ENCODE data around the gene RSPH1. TPM values are rescaled to one million over a fixed set of nuclear protein-coding genes. Genes with fewer than 3 reads are reported as not detected.

The RSPH1 gene
- total RNA-seq, 2 donors from 2014 or later: 1.8 to 2.2 TPM

DNA sequence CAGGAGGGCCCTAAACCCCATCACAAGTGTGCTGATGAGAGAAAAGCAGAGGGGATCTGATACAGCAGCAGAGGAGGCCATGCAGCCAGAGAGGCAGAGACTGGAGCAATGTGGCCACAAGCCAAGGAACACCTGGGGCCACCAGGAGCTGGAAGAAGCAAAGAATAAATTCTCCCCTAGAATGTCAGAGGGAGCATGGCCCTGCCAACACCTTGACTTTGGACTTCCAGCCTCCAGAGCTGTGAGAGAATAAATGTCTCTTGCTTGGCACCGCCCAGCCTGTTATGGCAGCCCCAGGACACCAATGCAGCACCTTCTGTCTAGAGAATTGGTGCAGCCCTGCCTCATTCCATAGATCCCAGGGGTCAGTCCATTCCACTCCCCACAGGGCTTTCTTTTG, 67.0 kb downstream of the RSPH1 start:
- Histone ChIP-seq H3K27ac (ENCODE audit: low read depth, low read length) (no peak overlapping the region), H3K9ac (ENCODE audit: extremely low read depth, low read length, poor library complexity, severe bottlenecking) (no peak overlapping the region), H3K4me3 (ENCODE audit: low read length) (no peak overlapping the region), H3K27me3 (ENCODE audit: control insufficient read depth, insufficient read depth, low read length, poor library complexity, severe bottlenecking) (no peaks in the 10 kb centered on the region), H3K4me1 (ENCODE audit: control insufficient read depth, insufficient read depth, low read length) (no peaks in the 10 kb centered on the region), H3K9me3 (ENCODE audit: control insufficient read depth, low read length) (peaks cover 4% of the 10 kb centered on the region), H3K36me3 (ENCODE audit: control insufficient read depth, insufficient read depth, low read length) (no peaks in the 10 kb centered on the region)
- Mint-ChIP-seq H3K27ac (no peak overlapping the region), H3K36me3 (ENCODE audit: low read depth) (no peaks in the 10 kb centered on the region), H3K9me3 (peaks cover 15% of the 10 kb centered on the region), H3K4me3 (no peak overlapping the region), H3K27me3 (ENCODE audit: insufficient read depth) (peaks cover 14% of the 10 kb centered on the region), H3K4me1 (no peaks in the 10 kb centered on the region)
- TF ChIP-seq, protein P1, sequence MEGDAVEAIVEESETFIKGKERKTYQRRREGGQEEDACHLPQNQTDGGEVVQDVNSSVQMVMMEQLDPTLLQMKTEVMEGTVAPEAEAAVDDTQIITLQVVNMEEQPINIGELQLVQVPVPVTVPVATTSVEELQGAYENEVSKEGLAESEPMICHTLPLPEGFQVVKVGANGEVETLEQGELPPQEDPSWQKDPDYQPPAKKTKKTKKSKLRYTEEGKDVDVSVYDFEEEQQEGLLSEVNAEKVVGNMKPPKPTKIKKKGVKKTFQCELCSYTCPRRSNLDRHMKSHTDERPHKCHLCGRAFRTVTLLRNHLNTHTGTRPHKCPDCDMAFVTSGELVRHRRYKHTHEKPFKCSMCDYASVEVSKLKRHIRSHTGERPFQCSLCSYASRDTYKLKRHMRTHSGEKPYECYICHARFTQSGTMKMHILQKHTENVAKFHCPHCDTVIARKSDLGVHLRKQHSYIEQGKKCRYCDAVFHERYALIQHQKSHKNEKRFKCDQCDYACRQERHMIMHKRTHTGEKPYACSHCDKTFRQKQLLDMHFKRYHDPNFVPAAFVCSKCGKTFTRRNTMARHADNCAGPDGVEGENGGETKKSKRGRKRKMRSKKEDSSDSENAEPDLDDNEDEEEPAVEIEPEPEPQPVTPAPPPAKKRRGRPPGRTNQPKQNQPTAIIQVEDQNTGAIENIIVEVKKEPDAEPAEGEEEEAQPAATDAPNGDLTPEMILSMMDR (conservative IDR thresholded peaks at IDR 0.05): no peak
- WGBS, 2 experiments (ENCODE audit: insufficient coverage in 1 of 2, insufficient read length in 1 of 2): 88 to 100% methylated on average over 1 of the region's 1 CpG
- DNase-seq: no peak

DNA sequence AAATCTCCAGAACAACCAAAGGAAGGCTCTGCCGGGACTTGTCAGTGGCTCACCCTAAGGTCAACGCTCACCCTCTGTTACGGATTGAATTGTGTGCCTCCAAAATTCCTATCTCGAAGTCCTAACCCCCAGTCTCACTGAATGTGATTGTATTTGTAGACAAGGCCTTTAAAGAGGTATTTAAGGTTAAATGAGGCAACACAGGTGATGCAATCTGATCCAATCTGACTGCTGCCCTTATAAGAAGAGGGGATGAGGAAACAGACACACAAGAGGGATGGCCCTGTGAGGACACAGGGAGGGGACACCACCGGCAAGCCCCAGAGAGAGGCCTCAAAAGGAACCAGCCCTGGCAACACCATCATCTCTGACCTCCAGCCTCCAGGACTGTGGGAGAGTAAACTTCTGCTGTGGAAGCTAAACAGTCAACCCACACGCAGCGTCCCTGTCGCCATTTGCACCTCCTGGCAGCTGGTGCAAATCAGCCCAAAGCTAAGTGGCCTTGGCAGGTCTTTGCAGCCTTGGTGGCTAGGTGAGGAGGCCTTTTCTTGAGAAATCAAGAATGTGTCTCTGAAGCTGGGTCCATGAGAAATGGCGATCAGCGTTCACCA, 68.1 kb downstream of the RSPH1 start:
- Histone ChIP-seq H3K27ac (ENCODE audit: low read depth, low read length) (no peak overlapping the region), H3K4me1 (ENCODE audit: control insufficient read depth, insufficient read depth, low read length) (no peaks in the 10 kb centered on the region), H3K9me3 (ENCODE audit: control insufficient read depth, low read length) (peaks cover 4% of the 10 kb centered on the region), H3K9ac (ENCODE audit: extremely low read depth, low read length, poor library complexity, severe bottlenecking) (no peak overlapping the region), H3K4me3 (ENCODE audit: low read length) (no peak overlapping the region), H3K27me3 (ENCODE audit: control insufficient read depth, insufficient read depth, low read length, poor library complexity, severe bottlenecking) (no peaks in the 10 kb centered on the region), H3K36me3 (ENCODE audit: control insufficient read depth, insufficient read depth, low read length) (no peaks in the 10 kb centered on the region)
- no peaks in the 10 kb centered on the region for H3K36me3 Mint-ChIP-seq (ENCODE audit: low read depth)
- H3K27me3 Mint-ChIP-seq (ENCODE audit: insufficient read depth): peaks cover 14% of the 10 kb centered on the region
- H3K27ac Mint-ChIP-seq: no peak overlapping the region
- no peaks in the 10 kb centered on the region for H3K4me1 Mint-ChIP-seq
- no peak overlapping the region for H3K4me3 Mint-ChIP-seq
- TF ChIP-seq, protein P1 (conservative IDR thresholded peaks at IDR 0.05): no peak
- DNase-seq: no peak
- H3K9me3 Mint-ChIP-seq: peaks cover 9% of the 10 kb centered on the region
- 92 to 95% methylated on average over 4 to 10 of the region's 10 CpGs for WGBS, 2 experiments (ENCODE audit: insufficient coverage in 1 of 2, insufficient read length in 1 of 2)

DNA sequence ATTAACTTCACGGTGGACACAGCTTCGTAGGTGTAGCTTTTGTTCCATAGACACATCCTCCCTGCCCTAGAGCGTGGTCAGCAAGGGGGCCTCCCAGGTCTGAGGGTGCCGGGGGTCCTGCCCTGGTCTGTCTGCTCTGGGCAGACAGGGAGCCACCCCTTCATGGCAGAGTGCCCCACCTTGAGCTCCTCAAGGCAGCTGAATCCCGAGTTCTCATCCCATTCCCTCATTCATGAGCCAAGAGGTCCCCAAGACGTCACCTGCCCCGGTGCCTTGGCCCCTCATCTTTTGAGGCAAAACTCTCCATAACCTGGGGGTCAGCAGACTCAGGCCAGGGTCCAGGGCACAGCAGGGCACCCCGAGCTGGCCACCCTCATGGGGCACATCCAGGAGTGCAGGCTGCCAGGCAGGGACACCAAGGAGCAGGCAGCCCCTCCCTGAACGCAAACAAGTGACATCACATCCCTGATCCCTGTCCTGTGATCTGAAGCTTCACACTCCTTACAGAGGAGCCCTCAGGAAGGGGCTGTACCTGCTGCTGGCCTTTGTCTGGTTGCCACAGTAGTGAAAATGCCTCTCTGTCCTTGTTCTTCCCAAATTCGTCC, 69.0 kb downstream of the RSPH1 start:
- no peaks in the 10 kb centered on the region for H3K4me1 ChIP-seq (ENCODE audit: control insufficient read depth, insufficient read depth, low read length)
- H3K4me3 ChIP-seq (ENCODE audit: low read length): no peak overlapping the region
- no peak overlapping the region for H3K27ac Mint-ChIP-seq
- no peaks in the 10 kb centered on the region for H3K9me3 Mint-ChIP-seq
- peaks cover 3% of the 10 kb centered on the region for H3K27me3 ChIP-seq (ENCODE audit: control insufficient read depth, insufficient read depth, low read length, poor library complexity, severe bottlenecking)
- no peak overlapping the region for H3K4me3 Mint-ChIP-seq
- H3K9me3 ChIP-seq (ENCODE audit: control insufficient read depth, low read length): no peaks in the 10 kb centered on the region
- H3K9ac ChIP-seq (ENCODE audit: extremely low read depth, low read length, poor library complexity, severe bottlenecking): no peak overlapping the region
- TF ChIP-seq, protein P1 (conservative IDR thresholded peaks at IDR 0.05): no peak
- no peaks in the 10 kb centered on the region for H3K4me1 Mint-ChIP-seq
- 81 to 86% methylated on average over 5 to 10 of the region's 10 CpGs for WGBS, 2 experiments (ENCODE audit: insufficient coverage in 1 of 2, insufficient read length in 1 of 2)
- no peaks in the 10 kb centered on the region for H3K36me3 Mint-ChIP-seq (ENCODE audit: low read depth)
- DNase-seq: no peak
- peaks cover 8% of the 10 kb centered on the region for H3K27me3 Mint-ChIP-seq (ENCODE audit: insufficient read depth)
- H3K36me3 ChIP-seq (ENCODE audit: control insufficient read depth, insufficient read depth, low read length): no peaks in the 10 kb centered on the region
- no peak overlapping the region for H3K27ac ChIP-seq (ENCODE audit: low read depth, low read length)

Data from endodermal cell (in vitro differentiated cells).